Activated T-cell treated with anti-CD3 and anti-CD28 coated beads for 4 hours (primary cell): Measurements from ENCODE around the gene FAM131A.
"Not testable (repeated sequence)": the region's sequence is repeated elsewhere in the genome, so short reads cannot be mapped to it uniquely, and the experiment has no call there.

Source experiments
- DNase-seq: peaks from one replicate; pipeline ENCODE4 v3.0.0-alpha.2; 2020

Gene FAM131A

DNA sequence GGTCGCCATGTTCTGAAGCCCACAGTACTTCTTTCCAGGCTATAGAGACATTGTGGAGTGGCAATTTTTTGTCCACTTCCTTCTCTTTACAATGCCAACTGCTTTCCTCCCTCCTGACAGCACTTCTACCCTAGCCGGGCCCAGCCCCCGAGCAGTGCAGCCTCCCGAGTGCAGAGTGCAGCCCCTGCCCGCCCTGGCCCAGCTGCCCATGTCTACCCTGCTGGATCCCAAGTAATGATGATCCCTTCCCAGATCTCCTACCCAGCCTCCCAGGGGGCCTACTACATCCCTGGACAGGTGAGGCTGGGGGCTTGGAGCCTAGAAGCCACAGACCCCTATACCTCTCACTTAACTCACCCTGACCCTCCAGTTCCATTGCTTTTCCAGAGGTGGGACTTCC is 20.2 kb upstream of the FAM131A start:
- no peak for DNase-seq

DNA sequence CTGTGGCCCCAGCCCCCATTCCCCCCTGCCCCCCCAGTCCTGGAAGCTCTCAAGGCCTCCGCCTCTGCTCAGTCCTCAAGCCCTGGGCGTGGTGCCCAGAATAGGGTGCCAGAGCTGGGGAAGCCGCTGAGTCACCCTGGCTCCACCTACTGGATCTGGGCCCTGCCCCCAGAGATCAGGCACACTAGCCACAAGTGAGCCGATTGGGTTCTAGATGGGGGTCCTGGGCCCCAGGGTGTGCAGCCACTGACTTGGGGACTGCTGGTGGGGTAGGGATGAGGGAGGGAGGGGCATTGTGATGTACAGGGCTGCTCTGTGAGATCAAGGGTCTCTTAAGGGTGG is 17.3 kb upstream of the FAM131A start:
- peak; percentile 52 for DNase-seq

DNA sequence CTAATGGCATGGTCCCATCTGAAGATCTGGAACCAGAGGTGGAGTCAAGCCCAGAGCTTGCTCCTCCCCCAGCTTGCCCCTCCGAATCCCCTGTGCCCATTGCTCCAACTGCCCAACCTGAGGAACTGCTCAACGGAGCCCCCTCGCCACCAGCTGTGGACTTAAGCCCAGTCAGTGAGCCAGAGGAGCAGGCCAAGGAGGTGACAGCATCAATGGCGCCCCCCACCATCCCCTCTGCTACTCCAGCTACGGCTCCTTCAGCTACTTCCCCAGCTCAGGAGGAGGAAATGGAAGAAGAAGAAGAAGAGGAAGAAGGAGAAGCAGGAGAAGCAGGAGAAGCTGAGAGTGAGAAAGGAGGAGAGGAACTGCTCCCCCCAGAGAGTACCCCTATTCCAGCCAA is 15.7 kb upstream of the FAM131A start:
- DNase-seq, result no peak

DNA sequence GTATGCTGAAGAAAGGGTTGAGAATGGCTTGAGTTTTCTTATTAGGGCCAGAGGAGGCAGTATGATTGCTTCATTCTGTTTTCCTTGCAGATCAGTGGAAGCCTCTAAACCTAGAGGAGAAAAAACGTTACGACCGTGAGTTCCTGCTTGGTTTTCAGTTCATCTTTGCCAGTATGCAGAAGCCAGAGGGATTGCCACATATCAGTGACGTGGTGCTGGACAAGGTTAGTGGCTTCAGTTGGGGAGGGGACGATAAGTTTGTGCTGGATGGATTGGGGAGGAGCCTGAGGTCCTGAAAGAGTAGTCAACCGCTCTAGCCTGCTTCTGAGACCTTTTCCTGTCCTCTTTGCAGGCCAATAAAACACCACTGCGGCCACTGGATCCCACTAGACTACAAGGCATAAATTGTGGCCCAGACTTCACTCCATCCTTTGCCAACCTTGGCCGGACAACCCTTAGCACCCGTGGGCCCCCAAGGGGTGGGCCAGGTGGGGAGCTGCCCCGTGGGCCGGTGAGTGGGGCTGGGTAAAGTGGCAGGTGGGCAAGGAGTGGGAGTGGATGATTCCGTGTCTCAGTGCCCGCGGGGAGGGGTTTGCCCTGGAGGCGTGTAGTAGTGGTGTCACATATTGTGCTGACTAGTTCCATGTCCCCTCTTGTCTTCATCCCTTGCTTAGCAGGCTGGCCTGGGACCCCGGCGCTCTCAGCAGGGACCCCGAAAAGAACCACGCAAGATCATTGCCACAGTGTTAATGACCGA is 14.5 kb upstream of the FAM131A start:
- no peak for DNase-seq

DNA sequence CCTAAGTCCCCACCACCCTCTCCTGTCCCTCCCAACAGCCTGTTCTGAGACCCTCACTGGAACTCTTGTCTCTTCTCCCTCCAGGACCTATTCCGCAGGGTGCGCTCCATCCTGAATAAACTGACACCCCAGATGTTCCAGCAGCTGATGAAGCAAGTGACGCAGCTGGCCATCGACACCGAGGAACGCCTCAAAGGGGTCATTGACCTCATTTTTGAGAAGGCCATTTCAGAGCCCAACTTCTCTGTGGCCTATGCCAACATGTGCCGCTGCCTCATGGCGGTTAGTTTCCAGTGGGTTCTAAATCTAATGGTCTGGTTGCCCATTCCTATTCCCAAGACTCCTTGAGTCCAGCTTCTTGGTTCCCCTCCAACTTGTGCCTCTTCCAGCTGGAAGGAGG is 13.7 kb upstream of the FAM131A start:
- DNase-seq, result no peak

DNA sequence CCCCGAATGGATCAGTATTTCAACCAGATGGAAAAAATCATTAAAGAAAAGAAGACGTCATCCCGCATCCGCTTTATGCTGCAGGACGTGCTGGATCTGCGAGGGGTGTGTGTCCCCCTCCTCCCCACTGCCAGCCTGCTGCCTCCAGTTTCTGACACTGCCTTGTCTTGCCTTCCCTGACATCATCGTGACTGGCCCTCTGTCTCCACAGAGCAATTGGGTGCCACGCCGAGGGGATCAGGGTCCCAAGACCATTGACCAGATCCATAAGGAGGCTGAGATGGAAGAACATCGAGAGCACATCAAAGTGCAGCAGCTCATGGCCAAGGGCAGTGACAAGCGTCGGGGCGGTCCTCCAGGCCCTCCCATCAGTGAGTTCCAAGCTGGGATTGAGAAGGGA is 12.1 kb upstream of the FAM131A start:
- DNase-seq, result no peak

DNA sequence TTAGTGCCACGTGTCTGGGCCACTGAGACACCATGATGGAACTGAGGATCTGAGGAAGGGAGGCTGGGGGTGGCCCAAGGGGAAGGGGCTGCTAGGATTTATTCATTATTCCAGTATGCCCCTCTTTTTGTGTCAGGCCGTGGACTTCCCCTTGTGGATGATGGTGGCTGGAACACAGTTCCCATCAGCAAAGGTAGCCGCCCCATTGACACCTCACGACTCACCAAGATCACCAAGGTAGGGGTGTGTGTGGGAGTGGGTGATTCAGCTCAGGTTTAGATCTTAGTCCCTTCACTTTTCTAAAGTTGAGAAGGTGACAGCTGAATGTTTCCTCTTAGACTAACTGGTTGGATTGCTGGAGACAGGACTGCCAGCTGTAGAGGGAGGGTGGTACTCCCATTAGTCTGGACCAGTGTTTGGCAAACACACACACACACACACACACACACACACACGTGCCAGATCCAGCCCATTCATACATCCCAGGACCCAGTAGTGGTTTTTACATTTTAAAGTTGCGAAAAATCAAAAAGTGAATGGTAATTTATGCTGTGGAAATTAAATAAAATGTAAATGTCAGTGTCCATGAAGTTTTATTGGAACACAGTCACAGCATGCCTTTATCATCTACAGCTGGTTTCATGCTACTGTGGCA is 11.6 kb upstream of the FAM131A start:
- no peak for DNase-seq

DNA sequence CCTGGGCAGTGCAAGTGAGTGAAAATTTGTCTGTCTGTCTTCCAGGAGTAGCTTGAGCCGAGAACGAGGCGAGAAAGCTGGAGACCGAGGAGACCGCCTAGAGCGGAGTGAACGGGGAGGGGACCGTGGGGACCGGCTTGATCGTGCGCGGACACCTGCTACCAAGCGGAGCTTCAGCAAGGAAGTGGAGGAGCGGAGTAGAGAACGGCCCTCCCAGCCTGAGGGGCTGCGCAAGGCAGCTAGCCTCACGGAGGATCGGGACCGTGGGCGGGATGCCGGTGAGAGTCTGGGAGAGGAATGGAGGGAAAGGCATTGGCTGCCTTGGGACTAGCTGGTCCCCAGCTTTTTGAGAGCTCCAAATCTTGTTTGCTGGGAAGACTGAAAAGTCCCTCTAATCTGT is 10.2 kb upstream of the FAM131A start:
- no peak for DNase-seq

DNA sequence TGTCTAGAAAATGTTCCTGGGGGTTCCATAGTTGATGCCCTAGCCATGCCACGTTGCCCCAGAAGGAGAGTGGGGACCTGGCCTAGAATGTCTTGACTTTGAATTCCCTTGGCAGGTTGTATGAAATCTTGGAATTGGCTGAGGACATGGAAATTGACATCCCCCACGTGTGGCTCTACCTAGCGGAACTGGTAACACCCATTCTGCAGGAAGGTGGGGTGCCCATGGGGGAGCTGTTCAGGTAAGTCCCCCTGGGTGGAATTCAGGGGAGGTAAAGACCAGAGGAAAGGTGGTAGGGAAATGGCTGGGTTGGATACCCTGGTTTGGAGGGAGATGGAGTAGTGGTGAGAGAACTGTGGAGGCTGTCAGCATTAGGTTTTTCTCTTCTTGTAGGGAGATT is 8.9 kb upstream of the FAM131A start:
- DNase-seq, result no peak

DNA sequence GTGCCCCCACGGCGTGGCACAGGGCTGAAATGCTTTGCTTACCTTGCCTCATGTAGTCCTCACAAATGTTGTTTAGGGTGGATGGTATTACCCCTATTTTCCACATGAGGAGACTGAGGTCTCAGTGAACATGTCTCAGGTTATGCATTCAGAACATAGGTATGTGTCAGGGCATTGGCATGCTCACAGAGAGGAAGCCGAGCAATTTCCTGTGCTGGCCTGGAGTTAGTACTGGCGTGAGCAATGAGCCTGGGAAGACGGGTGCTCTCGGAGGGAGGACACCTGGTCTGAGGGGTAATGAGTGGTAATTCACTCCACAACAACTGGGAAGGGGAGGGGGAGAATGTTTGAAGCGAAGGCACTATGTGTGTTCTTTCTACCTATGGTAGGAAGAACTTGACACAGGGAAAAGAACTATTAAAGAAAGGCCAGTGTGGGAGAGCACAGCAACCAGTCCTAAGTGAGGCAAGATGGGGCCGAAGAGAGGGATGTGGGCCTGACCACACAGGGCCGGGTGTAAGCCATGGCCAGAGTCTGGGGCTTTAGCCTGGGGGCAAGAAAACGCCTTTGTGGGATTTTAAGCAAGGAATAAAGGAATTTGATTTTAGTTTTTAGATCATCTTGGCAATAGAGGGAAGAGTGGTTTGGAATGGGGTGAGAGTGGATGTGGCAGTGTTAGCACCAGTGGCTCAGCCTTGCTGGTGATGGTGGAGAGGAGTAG is 4.9 kb upstream of the FAM131A start:
- DNase-seq, result no peak

DNA sequence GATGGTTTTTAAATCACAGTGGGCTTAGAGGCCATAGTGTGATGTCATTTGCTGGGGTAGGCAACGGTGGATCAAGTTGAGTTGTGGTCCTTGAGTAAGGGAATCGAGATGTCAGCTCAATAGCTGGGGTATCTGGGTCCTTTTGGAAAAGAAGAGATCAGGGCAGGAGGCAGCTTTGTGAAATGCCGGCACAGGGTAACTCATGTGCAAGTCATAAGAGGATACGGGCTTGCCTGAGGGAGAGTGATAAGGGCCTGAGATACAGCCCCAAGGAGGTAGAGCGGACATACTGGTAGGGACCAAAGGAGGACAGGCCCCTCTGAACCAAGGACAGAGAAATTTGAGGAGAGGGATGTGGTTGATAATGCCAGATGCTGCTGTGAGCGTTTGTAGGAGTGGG is 4.2 kb upstream of the FAM131A start:
- no peak for DNase-seq

DNA sequence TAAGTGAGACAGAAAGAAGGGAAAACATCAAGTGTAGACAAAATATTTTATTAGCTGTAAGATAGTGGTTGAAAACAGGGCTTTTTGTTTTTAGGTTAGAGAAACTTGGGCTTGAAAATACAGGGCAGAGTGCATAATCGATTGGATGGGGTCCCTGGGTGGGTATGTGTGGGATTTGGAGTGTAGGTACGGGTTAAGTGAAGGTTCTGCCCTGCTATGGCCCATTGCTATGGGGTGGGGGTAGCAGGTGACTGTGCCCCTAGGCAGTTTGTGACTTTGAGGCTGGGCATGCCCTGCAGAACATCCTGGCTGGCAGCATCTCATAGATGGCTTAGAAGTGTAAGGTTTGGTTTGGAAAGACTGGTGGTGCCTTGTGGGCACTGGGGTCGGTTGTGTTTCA is 3.7 kb upstream of the FAM131A start:
- DNase-seq, result no peak

DNA sequence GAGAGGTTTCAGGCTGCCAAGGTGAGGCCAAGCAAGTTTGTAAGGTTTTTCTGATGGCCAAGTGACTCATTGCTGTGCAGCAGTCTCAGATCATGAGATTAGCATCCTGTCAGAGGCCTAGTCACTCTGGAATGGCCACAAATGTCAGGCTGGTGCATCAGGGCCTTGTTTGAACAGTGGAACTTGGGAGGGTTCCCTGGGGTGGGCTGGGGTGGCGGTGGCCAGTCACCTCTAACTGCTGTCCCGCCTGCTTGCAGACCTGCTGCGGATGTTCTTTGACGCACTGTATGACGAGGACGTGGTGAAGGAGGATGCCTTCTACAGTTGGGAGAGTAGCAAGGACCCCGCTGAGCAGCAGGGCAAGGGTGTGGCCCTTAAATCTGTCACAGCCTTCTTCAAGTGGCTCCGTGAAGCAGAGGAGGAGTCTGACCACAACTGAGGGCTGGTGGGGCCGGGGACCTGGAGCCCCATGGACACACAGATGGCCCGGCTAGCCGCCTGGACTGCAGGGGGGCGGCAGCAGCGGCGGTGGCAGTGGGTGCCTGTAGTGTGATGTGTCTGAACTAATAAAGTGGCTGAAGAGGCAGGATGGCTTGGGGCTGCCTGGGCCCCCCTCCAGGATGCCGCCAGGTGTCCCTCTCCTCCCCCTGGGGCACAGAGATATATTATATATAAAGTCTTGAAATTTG is 2.8 kb upstream of the FAM131A start:
- no peak for DNase-seq

DNA sequence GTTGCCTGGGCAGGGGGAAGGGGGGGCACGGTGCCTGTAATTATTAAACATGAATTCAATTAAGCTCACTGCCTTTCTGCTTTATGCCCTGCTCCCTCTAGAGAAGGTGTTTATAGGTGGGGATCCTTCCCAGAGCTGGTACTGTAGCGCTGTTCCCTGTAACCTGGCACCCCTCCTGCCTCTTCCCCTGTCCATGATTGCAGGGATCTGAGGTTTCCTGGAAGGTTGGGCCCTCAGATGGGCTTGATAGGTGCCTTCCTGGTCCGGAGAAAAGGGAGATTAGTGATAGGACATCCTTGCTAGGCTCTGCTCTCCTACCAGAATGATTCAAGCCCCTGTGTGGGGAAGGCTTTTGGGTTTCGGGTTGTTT is 2.1 kb upstream of the FAM131A start:
- DNase-seq, result no peak

DNA sequence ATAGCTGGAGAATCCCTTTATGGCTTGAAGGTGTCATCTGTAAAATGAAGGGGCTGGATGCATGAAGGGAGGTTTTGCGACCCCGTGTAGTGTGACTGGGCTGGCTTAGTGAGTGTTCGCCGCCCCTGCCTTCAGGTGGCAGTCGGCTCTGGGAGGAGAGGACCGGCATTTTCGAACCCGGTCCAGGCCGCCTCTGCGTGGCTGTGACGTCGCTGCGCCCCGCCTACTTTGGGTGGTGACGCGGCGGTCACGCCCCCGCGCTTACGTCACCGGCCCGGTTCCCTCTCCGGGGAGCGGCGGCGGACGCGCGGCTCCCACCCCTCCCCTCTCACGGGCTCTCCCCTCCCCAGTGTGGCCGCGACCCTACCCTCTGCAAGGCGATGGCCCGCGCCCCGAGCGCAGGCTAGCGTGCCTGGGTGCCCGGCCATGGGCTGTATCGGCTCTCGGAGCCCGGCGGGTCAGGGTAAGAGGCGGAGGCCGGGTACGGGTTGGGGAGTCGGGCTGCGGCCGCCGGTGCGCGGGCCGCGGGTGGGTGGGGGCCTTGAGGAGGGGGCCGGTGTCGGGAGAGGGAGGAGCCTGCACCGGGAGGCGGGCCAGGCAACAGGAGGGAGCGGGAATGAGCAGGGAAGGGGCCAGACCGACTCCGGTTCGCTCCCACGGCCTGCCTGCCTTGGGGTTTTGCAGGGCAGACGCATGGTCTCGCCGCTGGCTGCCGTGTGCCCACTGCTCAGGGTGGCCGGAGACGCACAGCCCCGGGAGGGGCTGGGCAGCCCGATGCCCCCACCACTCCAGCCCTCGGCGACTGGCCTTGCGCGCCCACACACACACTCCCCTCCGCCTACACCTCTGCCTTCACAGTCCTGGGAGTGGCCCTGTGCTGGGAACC is 1.5 kb upstream of the FAM131A start:
- DNase-seq, result peak; percentile 87

DNA sequence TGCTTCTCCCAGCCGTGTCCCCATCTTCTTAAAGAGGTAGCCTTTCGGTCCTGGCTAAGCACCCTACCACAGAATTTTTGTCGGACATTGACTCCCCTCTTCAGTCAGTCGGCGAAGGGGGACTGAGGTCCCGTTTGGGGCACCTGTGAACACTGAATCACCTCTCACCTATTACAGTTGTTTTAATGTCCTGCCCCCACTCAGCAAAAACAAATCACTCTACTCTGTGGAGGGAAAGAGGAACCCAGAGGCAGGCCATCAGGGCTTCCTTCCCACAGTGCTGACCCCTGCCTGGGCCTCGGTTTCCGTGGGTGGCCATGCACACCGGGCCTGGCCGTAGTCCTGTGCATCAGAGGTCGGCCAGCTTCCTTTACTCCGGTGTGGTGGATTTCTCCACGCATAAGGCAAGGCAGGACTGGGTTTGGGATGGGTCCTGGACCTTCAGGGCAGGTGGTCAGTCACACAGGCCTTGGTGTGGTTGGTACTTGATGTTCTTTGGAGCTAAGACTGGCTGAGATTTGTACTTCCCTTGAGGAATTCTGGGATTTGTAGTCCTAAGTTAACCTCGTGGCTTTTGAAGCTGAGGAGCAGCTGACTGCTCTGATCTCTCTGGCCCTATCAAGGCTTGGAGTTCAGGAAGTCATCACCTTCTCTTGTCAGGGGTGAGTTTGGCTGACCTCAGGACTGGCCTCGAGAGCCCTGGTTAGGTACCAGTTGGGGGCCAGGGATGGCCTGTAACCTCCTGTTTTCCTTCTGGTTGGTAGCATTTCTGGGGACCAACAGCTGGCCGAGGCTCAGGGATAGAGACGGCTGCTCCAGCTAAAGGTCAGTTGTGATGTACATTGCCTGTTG is 627 bp upstream of the FAM131A start:
- DNase-seq, result no peak

DNA sequence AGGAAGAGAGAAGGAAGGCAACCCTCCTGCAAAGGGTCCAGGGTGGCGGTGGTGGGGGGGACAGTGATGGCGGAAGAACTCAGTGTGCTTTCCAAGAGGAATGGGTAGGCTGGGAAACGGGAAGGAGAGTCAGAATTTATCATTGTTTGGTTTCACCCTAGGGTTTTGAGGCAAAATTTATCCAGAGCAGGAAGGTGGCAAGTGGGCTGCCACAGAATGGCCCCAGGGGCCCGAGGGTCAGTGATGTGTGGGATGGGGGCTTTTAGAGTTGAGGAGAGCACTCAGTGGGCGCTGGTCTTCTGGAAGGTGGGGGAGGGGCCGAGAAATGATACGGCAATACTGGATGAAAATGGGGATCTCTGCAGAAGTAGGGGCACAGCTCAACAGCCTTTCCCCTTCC is 581 bp downstream of the FAM131A start:
- DNase-seq, result no peak

DNA sequence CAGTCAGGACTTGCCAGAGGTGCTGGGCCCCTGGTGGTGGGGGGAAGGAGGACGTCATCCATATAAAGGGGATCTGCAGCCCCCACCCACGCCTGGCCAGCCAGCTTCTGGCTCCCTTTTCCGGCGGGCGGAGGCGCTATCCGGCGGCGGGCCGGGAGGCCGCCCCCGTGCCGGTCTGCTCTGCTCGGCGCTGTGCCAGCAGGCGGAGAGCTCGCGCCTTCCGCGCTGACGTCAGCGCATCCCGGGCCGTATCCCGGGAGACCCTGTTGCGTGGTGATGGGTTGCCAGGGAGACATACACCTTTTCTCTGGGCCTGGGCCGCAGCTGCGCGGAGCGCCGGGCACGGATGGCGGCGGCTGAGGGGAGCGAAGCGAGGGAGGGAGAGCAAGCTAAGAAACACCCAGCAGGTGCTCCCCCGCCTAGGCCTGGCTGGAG is 1.1 kb downstream of the FAM131A start:
- DNase-seq, result no peak

DNA sequence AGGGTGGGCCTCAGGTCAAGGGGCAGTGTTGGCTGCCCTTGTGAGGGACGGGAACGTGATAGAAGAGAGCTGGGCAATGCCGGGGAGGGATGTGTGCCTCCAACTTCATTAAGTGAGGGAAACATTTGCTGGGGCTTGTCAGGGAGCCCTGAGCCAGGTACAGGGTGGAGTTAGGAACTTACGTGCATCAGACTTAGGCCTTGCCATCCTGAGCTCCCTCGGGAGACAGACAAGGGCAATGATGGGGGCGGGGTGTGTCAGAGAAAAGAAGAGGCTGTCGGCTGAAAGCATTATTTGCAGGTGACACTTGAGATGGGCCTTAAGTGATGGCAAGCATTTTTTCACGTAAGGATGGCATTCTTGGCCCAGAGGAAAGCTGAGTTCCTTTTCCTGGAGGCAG is 1.6 kb downstream of the FAM131A start:
- no peak for DNase-seq

DNA sequence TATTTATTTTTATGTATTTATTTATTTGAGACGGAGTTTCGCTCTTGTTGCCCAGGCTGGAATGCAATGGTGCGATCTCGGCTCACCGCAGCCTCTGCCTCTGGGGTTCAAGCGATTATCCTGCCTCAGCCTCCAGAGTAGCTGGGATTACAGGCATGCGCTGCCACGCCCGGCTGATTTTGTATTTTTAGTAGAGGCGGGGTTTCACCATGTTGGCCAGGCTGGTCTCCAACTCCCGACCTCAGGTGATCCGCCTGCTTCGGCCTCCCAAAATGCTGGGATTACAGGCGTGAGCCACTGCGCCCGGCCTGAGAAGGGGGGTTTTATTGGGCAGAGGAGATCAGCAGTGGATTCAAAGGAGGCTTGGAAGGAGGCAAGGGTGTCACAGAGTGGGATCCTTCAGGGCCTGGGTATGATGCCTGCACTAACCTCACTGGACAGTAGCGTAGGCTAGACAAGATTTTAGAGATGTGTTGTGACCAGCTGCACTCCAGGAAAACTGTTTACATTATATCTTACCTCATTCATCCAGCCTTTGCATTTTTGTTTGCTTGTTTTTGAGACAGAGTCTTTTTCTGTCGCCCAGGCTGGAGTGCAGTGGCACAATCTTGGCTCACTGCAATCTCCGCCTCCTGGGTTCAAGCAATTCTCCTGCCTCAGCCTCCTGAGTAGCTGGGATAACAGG is 2.2 kb downstream of the FAM131A start:
- not testable (repeated sequence) for DNase-seq

DNA sequence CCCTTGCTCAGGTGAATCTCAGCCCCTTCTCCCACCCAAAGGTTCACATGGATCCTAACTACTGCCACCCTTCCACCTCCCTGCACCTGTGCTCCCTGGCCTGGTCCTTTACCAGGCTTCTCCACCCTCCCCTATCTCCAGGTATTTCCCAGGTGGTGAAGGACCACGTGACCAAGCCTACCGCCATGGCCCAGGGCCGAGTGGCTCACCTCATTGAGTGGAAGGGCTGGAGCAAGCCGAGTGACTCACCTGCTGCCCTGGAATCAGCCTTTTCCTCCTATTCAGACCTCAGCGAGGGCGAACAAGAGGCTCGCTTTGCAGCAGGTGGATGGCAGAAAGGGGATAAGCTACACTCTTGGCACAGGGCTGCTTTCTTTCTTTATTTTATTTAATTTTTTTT is 4.5 kb downstream of the FAM131A start:
- DNase-seq, result no peak
